Activated T-cell treated with anti-CD3 and anti-CD28 coated beads, Interleukin-2, amount 50 U/mL, for 48 hours (primary cell): Measurements from ENCODE around the gene AP1M2.
"Not testable (repeated sequence)": the region's sequence is repeated elsewhere in the genome, so short reads cannot be mapped to it uniquely, and the experiment has no call there.

ENCODE experiments used
- DNase-seq, 2 experiments: peaks; one replicate each; pipeline ENCODE4 v3.0.0-alpha.2; 2020

The AP1M2 gene

GRCh38 chr19:10533646-10534386, 53.3 kb downstream of the AP1M2 start:
- DNase-seq: no peak

- no peak for DNase-seq
Observed at GRCh38 chr19:10532457-10532856, 54.7 kb downstream of the AP1M2 start.

GRCh38 chr19:10526887-10527286, 60.2 kb downstream of the AP1M2 start:
- not testable (repeated sequence) for DNase-seq

- DNase-seq: no peak
Observed at GRCh38 chr19:10525636-10526035, 61.5 kb downstream of the AP1M2 start.

GRCh38 chr19:10523135-10523636, 63.9 kb downstream of the AP1M2 start:
- DNase-seq: no peak
